OCI-LY3 (cell line): ENCODE data around the gene OR2T3.
"Not testable (repeated sequence)": the region's sequence is repeated elsewhere in the genome, so short reads cannot be mapped to it uniquely, and the experiment has no call there.

Experiments
- H2AFZ ChIP-seq: fragments of 200-600, 300-600 bp; shearing (Covaris generic); 2 replicates; pipeline ENCODE4 v1.6.0; 2014; ENCODE audit warnings: antibody characterized with exemption, low read depth, low read length
- H3K27ac ChIP-seq: fragments of 200-600, 300-600 bp; sonication (generic); 2 replicates; pipeline ENCODE4 v1.5.1; 2014; ENCODE audit warnings: mild to moderate bottlenecking, low read length, moderate library complexity, mixed read lengths
- H3K27me3 ChIP-seq: fragments of 200-600, 300-600 bp; sonication (generic); 2 replicates; pipeline ENCODE4 v1.6.1; 2014; ENCODE audit warnings: low read depth, low read length, mixed read lengths
- H3K36me3 ChIP-seq: fragments of 200-600, 300-600 bp; sonication (generic); replicated peaks from 2 replicates; pipeline ENCODE3; 2014; ENCODE audit warnings: low read depth, low read length, mixed read lengths
- H3K4me1 ChIP-seq: fragments of 300-600, 200-600 bp; sonication (generic); 2 replicates; pipeline ENCODE4 v1.6.1; 2014; ENCODE audit warnings: low read length, mixed read lengths
- H3K4me2 ChIP-seq: fragments of 200-600, 300-600 bp; sonication (generic); 2 replicates; pipeline ENCODE4 v1.6.1; 2014; ENCODE audit warnings: low read length, mixed read lengths
- H3K4me3 ChIP-seq: fragments of 300-600, 200-600 bp; sonication (generic); 2 replicates; pipeline ENCODE4 v1.5.1; 2014; ENCODE audit warnings: antibody characterized with exemption, mild to moderate bottlenecking, low read length, moderate library complexity
- H3K79me2 ChIP-seq: fragments of 300-600, 200-600 bp; shearing (Covaris generic); 2 replicates; pipeline ENCODE4 v1.6.1; 2014; ENCODE audit warnings: mild to moderate bottlenecking, low read length, mixed read lengths
- H3K9ac ChIP-seq: fragments of 300-600, 200-600 bp; shearing (Covaris generic); 2 replicates; pipeline ENCODE4 v1.6.0; 2014; ENCODE audit warnings: mild to moderate bottlenecking, low read length, moderate library complexity
- H3K9me3 ChIP-seq: fragments of 200-600, 300-600 bp; shearing (Covaris generic); 2 replicates; pipeline ENCODE4 v1.6.1; 2014; ENCODE audit warnings: low read length, mixed read lengths; ENCODE audit not compliant: insufficient read depth
- H4K20me1 ChIP-seq: fragments of 200-600, 300-600 bp; sonication (generic); 2 replicates; pipeline ENCODE4 v1.6.1; 2016; ENCODE audit warnings: low read length, mixed read lengths; ENCODE audit not compliant: insufficient read depth

OR2T3 gene

DNA sequence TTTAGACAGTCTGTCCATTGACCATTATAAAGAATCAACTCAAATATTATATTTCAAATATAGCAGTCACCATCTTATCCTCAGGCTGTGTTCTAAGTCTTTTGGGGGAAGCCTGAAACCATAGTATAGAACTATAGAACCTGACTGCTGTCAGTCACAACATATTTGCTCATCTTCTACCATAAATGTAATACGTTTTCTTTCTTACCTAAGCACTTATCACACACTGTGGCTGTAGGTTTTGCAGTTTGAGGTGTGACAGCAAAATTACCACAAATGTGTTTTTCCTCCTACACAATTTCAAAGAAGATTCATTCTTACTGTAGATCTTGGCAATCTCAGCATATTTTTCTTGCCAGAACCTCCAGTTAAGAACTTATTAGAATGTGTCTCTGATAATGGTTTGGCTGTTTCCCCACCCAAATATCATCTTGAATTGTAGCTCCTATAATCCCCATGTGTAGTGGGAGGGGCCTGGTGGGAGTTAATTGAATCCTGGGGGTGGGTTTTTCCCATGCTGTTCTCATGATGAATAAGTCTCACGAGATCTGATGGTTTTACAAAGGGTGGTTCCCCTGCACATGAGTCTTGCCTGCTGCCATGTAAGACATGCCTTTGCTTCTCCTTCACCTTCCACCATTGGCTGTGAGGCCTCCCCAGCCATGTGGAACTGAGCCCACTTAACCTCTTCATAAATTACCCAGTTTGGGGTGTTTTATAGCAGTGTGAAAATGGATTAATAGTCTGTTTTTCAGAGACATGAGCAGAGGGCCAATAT is 30.5 kb upstream of the OR2T3 start:
- not testable (repeated sequence) for H3K27ac ChIP-seq, H2AFZ ChIP-seq, H3K36me3 ChIP-seq, H3K9ac ChIP-seq, H3K4me2 ChIP-seq, H4K20me1 ChIP-seq, H3K9me3 ChIP-seq, H3K4me3 ChIP-seq, H3K27me3 ChIP-seq, H3K79me2 ChIP-seq
- peaks cover 16% of the 10 kb centered on the region for H3K4me1 ChIP-seq

DNA sequence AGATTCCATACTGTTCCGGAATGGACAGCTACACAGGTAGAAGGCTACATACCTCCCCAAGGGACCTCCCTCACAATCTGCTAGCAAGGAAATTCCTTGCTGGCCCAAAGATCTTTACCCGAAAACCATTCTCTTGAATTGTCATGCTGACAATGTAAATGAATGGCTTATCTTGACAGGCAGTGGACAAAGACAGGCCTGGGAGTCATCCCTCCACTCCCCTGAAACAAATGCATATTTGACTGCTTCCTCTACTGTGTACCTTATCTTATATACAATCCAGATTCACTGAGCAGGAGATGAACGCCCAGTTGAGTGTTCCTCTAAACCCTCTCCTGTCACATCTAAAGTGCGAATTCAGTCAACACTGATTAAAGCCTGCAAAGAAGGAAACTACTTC is 28.5 kb upstream of the OR2T3 start:
- not testable (repeated sequence) for H2AFZ ChIP-seq, H3K79me2 ChIP-seq, H3K4me1 ChIP-seq, H3K27ac ChIP-seq, H3K9me3 ChIP-seq, H3K9ac ChIP-seq, H4K20me1 ChIP-seq, H3K4me3 ChIP-seq, H3K4me2 ChIP-seq, H3K27me3 ChIP-seq, H3K36me3 ChIP-seq

DNA sequence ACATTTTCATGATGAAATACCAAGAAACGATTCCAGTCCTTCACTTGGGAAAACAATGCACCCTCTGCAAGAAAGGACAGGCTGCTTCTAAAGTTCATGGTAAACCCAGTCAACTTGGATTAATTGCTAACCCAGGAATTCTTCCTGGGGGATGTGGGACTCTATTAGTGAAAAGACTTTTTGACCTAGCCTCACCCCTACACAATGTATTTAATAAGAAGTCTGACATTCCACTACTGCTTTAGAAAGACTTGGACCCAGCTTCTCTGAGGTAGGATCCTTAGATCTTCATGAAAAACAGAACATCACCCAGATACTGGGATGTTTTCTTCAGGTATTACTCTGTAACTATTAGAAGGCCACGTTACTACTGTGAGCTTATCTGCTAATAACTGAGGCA is 27.8 kb upstream of the OR2T3 start, which contains the start of gene OR2T2:
OR2T2 (plus strand) TSS at position 239 of the 400 bp plus-strand sequence. CDS start 7,161 bp downstream, outside the sequence.
- not testable (repeated sequence) for H3K27me3 ChIP-seq, H3K27ac ChIP-seq, H4K20me1 ChIP-seq, H3K36me3 ChIP-seq, H3K9me3 ChIP-seq, H3K9ac ChIP-seq, H3K4me3 ChIP-seq, H3K4me2 ChIP-seq, H3K79me2 ChIP-seq, H2AFZ ChIP-seq
- peaks cover 15% of the 10 kb centered on the region for H3K4me1 ChIP-seq

DNA sequence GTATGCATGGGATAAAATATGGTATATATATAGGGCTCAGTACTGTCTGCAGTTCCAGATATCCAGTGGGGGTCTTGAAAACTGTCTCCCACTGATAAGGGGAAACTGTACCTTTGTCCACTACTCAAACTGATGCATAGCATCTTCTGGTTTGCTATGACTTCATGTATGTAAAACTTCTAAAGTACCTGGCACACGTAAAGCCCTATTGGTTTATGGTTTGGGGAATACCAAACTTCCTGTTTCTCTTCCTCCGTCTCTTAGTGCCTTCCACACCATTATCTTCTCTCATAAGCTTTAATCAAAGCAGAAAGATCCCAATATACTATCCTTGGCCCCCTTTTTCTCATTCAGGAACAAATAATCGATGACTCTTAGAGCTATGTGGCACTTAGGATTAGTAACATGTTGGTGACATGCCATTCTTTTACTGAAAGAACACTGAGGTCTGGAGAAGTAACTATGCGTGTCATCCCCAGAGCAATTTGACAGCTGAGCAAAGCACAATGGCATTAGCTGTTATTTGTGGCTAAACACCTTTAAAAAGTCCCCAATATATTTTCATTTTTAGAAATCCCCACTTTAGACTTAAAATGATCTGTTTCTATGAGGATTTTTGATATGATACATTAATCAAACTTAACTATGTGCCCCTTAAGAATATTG is 24.6 kb upstream of the OR2T3 start:
- H4K20me1 ChIP-seq, H3K9me3 ChIP-seq, H2AFZ ChIP-seq, H3K79me2 ChIP-seq, H3K4me3 ChIP-seq, H3K36me3 ChIP-seq, H3K27me3 ChIP-seq, H3K27ac ChIP-seq, H3K9ac ChIP-seq: not testable (repeated sequence)
- Histone ChIP-seq H3K4me1 (peaks cover 15% of the 10 kb centered on the region), H3K4me2 (peak overlapping the region; percentile 26; the same call in 1 of the 2 replicates)

DNA sequence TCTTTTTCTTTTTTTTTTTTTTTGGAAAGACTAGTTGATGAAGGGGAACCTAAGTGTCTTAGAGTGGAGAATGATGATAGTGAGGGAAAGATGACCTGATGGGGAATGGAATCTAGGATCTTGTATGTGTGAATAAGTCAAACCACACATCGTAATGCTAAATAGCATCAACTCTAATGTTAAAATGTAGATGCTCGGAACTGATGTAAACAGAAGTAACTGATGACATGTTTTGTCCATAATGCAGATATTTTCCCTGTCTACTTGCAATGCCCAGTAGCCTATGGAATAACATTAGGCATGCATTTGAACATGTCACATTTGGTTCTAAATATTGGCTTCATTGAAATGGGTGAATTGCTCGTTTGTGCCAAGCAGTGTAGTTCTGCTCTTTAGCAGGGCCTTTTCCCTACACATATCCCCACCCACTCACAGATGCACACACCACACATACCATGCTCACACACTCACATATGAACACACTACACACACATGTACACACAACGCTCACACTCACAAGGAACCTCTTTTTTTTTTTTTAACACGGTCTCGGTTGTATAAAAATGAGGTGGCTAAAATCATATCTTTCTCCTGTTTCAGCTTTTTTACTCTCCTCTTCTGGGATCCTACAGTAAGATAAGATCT is 23.2 kb upstream of the OR2T3 start:
- H2AFZ ChIP-seq, H3K9ac ChIP-seq, H4K20me1 ChIP-seq, H3K9me3 ChIP-seq, H3K4me3 ChIP-seq, H3K27me3 ChIP-seq, H3K79me2 ChIP-seq, H3K27ac ChIP-seq, H3K36me3 ChIP-seq: not testable (repeated sequence)
- Histone ChIP-seq H3K4me1 (peaks cover 11% of the 10 kb centered on the region), H3K4me2 (peak overlapping the region; percentile 26; the same call in 1 of the 2 replicates)

DNA sequence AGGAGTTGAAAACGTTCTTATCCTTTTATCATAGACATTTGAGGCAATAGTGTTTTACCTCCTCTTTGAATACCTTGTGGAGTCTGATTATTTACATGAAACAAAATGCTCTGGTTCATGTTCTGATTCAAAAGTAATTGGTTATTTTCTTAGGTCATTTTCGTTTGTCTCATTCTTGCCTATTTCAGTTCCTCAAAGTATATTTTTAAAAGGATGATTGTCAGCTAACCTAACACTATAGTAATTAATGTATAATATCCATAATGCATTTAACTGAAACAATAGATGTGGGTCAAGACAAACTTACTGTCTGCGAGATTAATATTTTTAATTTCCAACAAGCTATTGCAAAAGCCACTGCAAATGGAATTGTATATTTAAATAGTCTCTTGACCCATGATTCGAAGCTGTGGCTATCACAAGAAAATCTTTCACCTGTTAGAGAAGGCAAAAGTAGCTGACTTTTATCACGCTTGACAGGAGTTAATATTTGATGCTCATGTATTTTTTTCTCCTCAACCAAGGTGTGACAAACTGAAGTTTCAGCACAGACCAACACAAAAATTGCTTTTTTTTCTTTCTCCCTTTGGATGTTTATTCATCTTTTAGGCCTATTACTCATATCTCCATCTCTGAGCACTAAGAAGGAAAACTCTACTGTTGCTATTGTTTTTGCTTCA is 22.5 kb upstream of the OR2T3 start:
- not testable (repeated sequence) for H3K4me3 ChIP-seq, H3K79me2 ChIP-seq, H2AFZ ChIP-seq, H3K9ac ChIP-seq, H4K20me1 ChIP-seq, H3K9me3 ChIP-seq, H3K27ac ChIP-seq, H3K36me3 ChIP-seq, H3K27me3 ChIP-seq
- Histone ChIP-seq H3K4me2 (peak overlapping the region; percentile 26; the same call in 1 of the 2 replicates), H3K4me1 (peaks cover 10% of the 10 kb centered on the region)

DNA sequence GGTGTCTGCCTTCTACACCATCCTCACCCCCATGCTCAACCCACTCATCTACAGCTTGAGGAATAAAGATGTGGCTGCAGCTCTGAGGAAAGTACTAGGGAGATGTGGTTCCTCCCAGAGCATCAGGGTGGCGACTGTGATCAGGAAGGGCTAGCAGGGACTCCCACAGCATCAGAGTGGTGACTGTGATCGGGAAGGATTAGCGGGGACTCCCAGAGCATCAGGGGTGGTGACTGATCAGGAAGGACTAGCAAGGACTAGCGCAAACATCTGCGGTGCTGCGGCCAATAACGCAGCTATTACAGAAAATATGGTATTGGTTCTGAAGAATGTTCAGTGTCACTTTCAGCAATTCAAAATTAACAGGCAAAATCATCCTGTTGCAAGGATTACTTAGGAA is 19.5 kb upstream of the OR2T3 start:
- H3K27ac ChIP-seq, H3K4me3 ChIP-seq, H3K9ac ChIP-seq, H3K9me3 ChIP-seq, H3K79me2 ChIP-seq, H2AFZ ChIP-seq, H4K20me1 ChIP-seq, H3K36me3 ChIP-seq, H3K27me3 ChIP-seq, H3K4me2 ChIP-seq: not testable (repeated sequence)
- H3K4me1 ChIP-seq, result peaks cover 10% of the 10 kb centered on the region

DNA sequence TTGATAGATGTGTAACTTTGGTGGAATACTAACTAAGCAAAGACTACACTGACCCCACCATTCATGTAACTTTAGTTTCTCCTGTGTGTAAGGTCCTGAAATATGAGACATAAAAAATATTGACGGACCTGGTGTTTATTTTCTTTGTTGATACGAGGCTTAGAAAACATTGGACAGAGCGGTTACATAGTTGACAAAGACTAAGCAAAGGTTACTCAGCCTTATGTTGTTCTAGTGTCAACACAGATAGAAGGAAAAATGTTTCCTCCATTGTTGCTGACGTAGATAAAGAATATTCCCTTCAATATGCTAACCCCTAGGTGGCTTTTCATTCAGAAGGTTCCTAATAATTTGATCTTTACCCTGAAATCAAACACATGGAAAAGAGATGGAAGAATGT is 18.1 kb upstream of the OR2T3 start:
- not testable (repeated sequence) for H3K9me3 ChIP-seq, H3K27ac ChIP-seq, H3K36me3 ChIP-seq, H3K27me3 ChIP-seq, H4K20me1 ChIP-seq, H3K79me2 ChIP-seq, H3K4me2 ChIP-seq, H2AFZ ChIP-seq, H3K4me1 ChIP-seq, H3K9ac ChIP-seq, H3K4me3 ChIP-seq

DNA sequence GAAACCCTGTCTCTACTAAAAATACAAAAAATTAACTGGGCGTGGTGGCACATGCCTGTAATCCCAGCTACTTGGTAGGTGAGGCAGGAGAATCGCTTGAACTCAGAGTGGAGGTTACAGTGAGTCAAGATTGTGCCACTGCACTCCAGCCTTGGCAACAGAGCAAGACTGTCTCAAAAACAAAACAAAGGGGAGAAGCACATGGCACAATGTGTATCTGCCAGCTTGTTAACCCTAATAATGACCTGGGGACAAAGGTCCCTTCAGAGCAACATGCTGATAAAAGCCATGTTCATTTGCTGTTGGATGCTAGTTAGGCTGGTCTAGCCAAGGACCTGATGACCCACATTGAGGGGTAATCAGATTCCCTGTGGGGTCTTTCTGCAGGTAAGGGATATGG is 16.5 kb upstream of the OR2T3 start:
- not testable (repeated sequence) for H4K20me1 ChIP-seq, H3K79me2 ChIP-seq, H3K4me2 ChIP-seq, H3K9ac ChIP-seq, H3K27ac ChIP-seq, H3K4me3 ChIP-seq, H3K36me3 ChIP-seq, H3K4me1 ChIP-seq, H2AFZ ChIP-seq, H3K9me3 ChIP-seq, H3K27me3 ChIP-seq
